ENCODE data around the gene MCUB.
A peak's percentile ranks its signal among the peaks of the same experiment; 100 is the strongest.

The MCUB gene

DNA sequence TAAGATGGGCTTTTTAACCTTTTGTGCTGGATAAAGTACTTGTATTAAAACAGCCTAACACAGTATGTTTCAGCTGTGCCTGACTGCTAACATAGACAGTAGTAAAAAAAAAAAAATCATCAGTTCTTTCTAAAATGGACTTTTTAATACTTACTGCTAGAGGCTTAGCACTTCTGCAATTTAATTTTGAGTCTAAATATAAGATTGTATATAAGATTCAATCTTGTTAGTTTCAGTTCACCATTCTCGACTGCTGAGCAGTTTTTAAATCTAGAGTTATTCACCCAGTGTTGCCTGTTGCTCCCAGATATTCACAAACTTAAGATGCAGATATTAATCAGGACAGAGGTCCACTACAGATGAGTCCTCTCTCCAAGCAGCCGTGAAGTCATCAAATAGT, 163.1 kb downstream of the MCUB start:
- H3K9me3 ChIP-seq (ENCODE audit: low read depth, low read length) = no peaks in the 10 kb centered on the region; the same call in 1 of the 2 replicates
- TF ChIP-seq FOXP2 (optimal IDR thresholded peaks at IDR 0.05; ENCODE audit: control extremely low read depth, extremely low read length, insufficient read depth) = no peak
- no peak for TF ChIP-seq EZH2 (IDR thresholded peaks at IDR 0.05)
- no peak for TF ChIP-seq POLR2AphosphoS5 (IDR thresholded peaks at IDR 0.05; ENCODE audit: borderline replicate concordance, low read depth, low read length)
- no peak overlapping the region for H3K4me3 ChIP-seq
- H3K9ac ChIP-seq (ENCODE audit: insufficient read length) = no peak overlapping the region
- no peak for DNase-seq (ENCODE audit: low read depth, low spot score)
- no peak overlapping the region for H3K27ac ChIP-seq
- peaks cover 3% of the 10 kb centered on the region; the same call in 1 of the 2 replicates for H3K36me3 ChIP-seq (ENCODE audit: insufficient read depth, low read length)

DNA sequence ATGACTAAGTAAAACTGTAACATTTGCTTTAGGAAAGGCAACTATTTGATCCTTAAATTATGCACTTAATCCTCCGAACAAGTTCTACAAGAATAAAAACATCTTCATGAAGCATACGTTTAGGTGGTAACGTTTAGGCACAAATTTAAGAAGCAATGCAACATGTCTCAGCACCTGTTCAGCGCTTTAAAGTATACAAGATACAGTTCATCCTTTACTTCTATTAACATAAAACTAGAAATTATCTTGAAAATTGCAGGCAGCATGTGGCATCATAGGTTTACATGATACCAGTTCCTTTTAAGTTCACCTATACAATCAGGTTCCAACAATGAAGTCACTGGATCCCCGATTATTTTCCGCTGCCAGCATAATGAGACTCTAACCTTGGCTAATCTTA, 168.3 kb downstream of the MCUB start:
- no peak for DNase-seq (ENCODE audit: low read depth, low spot score)
- Histone ChIP-seq H3K4me3 (peak overlapping the region; percentile 92), H3K9ac (ENCODE audit: insufficient read length) (peak overlapping the region; percentile 76), H3K27ac (no peak overlapping the region), H3K9me3 (ENCODE audit: low read depth, low read length) (no peaks in the 10 kb centered on the region), H3K36me3 (ENCODE audit: insufficient read depth, low read length) (no peaks in the 10 kb centered on the region)
- TF ChIP-seq POLR2AphosphoS5 (IDR thresholded peaks at IDR 0.05; ENCODE audit: borderline replicate concordance, low read depth, low read length) = no peak
- no peak for TF ChIP-seq EZH2 (IDR thresholded peaks at IDR 0.05)
- no peak for TF ChIP-seq FOXP2 (optimal IDR thresholded peaks at IDR 0.05; ENCODE audit: control extremely low read depth, extremely low read length, insufficient read depth)

DNA sequence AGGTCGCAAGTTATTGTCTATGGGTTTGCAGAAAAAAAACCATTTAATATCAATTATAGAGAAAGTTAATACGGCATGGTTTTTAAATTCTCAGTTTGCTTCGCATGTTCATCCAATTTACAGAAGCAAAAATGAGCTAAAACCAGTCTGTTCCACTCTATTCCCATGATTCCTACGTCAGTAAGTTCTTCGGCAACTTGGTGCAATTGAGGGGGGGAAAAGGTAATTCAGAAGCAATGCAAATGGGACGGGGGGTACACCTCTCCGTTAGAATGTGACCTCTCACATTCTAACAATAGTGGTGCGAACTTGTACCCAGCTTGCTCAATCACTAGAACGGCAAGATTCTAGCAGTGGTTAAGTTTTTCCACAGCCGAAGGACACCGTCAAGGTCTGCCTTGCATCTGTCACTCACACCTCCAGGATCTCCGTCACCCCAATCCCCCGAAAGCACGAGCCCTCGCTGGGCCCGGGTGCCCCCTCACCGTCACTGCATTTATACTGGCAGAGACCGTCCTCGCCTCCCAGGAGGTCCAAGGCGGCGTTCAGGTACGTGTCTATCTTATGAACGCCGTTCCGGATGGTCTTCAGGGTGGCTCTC, 169.2 kb downstream of the MCUB start:
- peak overlapping the region; percentile 92 for H3K4me3 ChIP-seq
- TF ChIP-seq EZH2 (IDR thresholded peaks at IDR 0.05) (no peak), POLR2AphosphoS5 (IDR thresholded peaks at IDR 0.05; ENCODE audit: borderline replicate concordance, low read depth, low read length) (no peak), FOXP2 (optimal IDR thresholded peaks at IDR 0.05; ENCODE audit: control extremely low read depth, extremely low read length, insufficient read depth) (no peak)
- H3K27ac ChIP-seq = no peak overlapping the region
- no peaks in the 10 kb centered on the region for H3K36me3 ChIP-seq (ENCODE audit: insufficient read depth, low read length)
- DNase-seq (ENCODE audit: low read depth, low spot score) = no peak
- peak overlapping the region; percentile 76 for H3K9ac ChIP-seq (ENCODE audit: insufficient read length)
- no peaks in the 10 kb centered on the region for H3K9me3 ChIP-seq (ENCODE audit: low read depth, low read length)

- no peak for DNase-seq (ENCODE audit: low read depth, low spot score)
- H3K36me3 ChIP-seq (ENCODE audit: insufficient read depth, low read length) = no peaks in the 10 kb centered on the region
These were observed 169.9 kb downstream of the MCUB start, which contains the start of gene PLA2G12A for GRCh38 chr4:109729718-109730618. Gene PLA2G12A (minus strand): TSS chr4:109730070. CDS start chr4:109729809, 261 bp downstream.

GRCh38 chr4:109730619-109731545, 170.8 kb downstream of the MCUB start:
- H3K9ac ChIP-seq (ENCODE audit: insufficient read length) = peak overlapping the region; percentile 80
- no peak overlapping the region for H3K27ac ChIP-seq
- no peak for DNase-seq (ENCODE audit: low read depth, low spot score)
- H3K36me3 ChIP-seq (ENCODE audit: insufficient read depth, low read length) = no peaks in the 10 kb centered on the region
- no peaks in the 10 kb centered on the region for H3K9me3 ChIP-seq (ENCODE audit: low read depth, low read length)
- TF ChIP-seq FOXP2 (optimal IDR thresholded peaks at IDR 0.05; ENCODE audit: control extremely low read depth, extremely low read length, insufficient read depth) (no peak), POLR2AphosphoS5 (IDR thresholded peaks at IDR 0.05; ENCODE audit: borderline replicate concordance, low read depth, low read length) (no peak), EZH2 (IDR thresholded peaks at IDR 0.05) (no peak)
- H3K4me3 ChIP-seq = peak overlapping the region; percentile 81

More at GRCh38 chr4:109729718-109730618, 169.9 kb downstream of the MCUB start, which contains the start of gene PLA2G12A:
- TF ChIP-seq EZH2 (IDR thresholded peaks at IDR 0.05) (no peak), FOXP2 (optimal IDR thresholded peaks at IDR 0.05; ENCODE audit: control extremely low read depth, extremely low read length, insufficient read depth) (no peak), POLR2AphosphoS5 (IDR thresholded peaks at IDR 0.05; ENCODE audit: borderline replicate concordance, low read depth, low read length) (peak; percentile 73)
- H3K9ac ChIP-seq (ENCODE audit: insufficient read length) = peak within 1 kb of the TSS; percentile 80
- H3K9me3 ChIP-seq (ENCODE audit: low read depth, low read length) = no peaks in the 10 kb centered on the region
- H3K4me3 ChIP-seq = peak within 1 kb of the TSS; percentile 92
- no peak within 1 kb of the TSS for H3K27ac ChIP-seq

GRCh38 chr4:109733728-109734127, 173.7 kb downstream of the MCUB start:
- H3K36me3 ChIP-seq (ENCODE audit: insufficient read depth, low read length) = no peaks in the 10 kb centered on the region
- H3K9me3 ChIP-seq (ENCODE audit: low read depth, low read length) = no peaks in the 10 kb centered on the region
- no peak overlapping the region for H3K27ac ChIP-seq
- H3K9ac ChIP-seq (ENCODE audit: insufficient read length) = no peak overlapping the region
- no peak overlapping the region for H3K4me3 ChIP-seq
- no peak for TF ChIP-seq FOXP2 (optimal IDR thresholded peaks at IDR 0.05; ENCODE audit: control extremely low read depth, extremely low read length, insufficient read depth)
- TF ChIP-seq EZH2 (IDR thresholded peaks at IDR 0.05) = no peak
- no peak for TF ChIP-seq POLR2AphosphoS5 (IDR thresholded peaks at IDR 0.05; ENCODE audit: borderline replicate concordance, low read depth, low read length)
- no peak for DNase-seq (ENCODE audit: low read depth, low spot score)

- H3K36me3 ChIP-seq (ENCODE audit: insufficient read depth, low read length) = no peaks in the 10 kb centered on the region
- no peak overlapping the region for H3K4me3 ChIP-seq
- DNase-seq (ENCODE audit: low read depth, low spot score) = no peak
- no peak overlapping the region for H3K27ac ChIP-seq
- TF ChIP-seq FOXP2 (optimal IDR thresholded peaks at IDR 0.05; ENCODE audit: control extremely low read depth, extremely low read length, insufficient read depth) (no peak), EZH2 (IDR thresholded peaks at IDR 0.05) (no peak), POLR2AphosphoS5 (IDR thresholded peaks at IDR 0.05; ENCODE audit: borderline replicate concordance, low read depth, low read length) (no peak)
- no peak overlapping the region for H3K9ac ChIP-seq (ENCODE audit: insufficient read length)
- H3K9me3 ChIP-seq (ENCODE audit: low read depth, low read length) = no peaks in the 10 kb centered on the region
These were observed 175.7 kb downstream of the MCUB start for GRCh38 chr4:109735566-109736365.
